Measurements from ENCODE around the gene NHS.

Gene NHS

DNA sequence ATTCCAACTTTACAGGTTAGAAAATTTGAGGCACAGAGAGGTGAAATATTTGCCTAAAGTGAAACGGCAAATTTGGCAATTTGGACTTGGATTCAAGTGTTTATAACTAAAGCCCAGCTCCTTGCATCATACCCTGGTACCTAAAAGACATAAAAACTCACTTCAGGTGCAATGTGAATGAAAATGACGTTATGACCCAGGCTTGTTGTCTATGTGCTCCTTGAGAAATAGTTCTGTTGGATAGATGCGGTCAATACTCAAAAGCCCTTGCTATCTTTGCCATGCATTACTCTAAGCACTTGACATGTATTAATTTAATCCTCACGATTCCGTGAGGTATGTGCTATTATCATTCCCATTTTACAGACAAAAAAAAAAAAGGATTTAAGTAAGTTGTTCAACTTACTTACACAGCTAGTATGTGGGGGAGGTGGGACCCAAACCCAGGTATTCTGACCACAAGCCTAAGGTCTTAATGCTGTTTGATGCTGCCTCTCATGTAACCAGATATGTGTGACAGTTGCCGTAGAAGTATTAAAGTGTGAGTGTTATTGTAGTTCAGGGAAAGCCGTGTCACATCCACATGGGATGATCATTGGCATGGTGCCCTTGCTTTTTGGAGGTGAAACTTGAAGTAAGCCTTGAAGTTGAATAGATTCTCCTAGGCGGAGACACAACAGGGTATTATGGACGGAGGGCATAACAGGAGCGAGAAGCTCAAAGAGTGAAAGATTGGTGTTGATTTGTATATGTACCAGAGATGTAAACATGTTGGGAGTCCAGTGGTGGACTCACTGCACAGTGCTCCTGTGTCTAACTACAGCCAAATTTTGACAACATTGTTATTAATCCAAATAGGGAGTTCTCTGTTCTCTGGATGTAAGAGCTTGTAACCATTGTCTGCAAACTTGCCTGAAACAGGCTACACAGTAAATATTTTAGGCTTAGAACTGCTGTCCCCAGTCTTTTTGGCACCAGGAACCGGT is 365.4 kb downstream of the NHS start:
- no peak for DNase-seq

DNA sequence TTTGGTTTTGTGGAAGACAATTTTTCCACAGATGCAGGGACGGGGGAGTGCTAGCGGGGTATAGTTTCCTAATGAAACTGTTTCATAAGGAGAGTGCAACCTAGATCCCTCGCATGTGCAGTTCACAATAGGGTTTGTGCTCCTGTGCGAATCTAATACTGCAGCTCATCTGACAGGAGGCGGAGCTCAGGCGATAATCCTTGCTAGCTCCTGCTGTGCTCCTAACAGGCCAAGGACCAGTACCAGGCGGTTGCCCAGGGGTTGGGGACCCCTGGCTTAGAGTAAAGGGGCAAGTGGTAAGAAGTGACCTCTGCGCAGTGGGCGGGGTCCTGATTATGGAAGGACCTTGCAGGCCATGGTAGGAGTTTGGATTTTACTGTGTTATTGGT is 366.1 kb downstream of the NHS start:
- no peak for DNase-seq

DNA sequence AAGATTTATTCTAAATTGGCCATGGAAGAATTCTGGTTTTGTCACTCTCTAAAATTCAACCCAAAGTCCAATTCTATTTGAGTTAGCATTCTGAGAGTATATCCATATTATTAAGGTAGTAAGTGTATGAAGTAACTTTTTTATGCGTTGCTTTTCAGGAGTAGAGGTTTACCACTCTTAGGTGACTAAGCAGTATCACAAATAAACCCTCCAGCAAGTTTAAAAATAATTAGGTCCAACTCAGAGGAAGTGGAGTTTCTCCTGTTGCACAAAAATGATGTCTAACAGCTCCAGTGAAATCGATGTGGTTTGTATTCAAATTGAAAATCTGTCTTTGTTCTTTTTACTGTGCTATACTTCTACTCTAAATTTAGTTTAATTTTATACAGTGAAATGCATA is 368.9 kb downstream of the NHS start:
- DNase-seq = no peak

DNA sequence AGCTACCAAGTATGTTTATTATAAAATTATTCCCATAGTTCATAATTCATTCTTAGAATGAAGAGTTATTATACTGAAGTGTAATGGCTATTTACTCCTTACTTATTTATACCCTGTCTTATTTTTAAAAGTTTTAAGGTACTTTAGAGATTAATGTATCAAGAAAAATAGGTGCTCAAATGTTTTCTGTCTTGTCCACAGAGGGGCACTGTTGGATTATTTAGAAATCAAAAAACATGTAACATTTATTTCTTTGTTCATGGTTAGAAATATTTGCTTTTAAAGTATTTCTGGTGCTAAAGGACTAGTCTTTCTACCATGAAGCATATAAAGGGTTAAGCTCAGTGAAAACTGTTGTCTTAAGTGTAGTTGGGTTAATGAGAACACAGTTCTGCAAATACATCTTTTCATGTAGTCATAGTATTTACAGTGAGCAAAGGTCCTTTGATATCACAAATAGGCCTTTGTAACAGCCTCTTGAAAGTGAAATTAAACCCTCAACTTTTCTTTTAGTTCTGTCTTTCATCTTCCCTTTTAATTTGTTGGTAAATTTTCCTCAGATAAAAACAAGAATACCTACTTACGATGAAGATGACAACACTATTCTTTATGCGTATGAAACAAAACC is 370.0 kb downstream of the NHS start:
- DNase-seq = no peak

DNA sequence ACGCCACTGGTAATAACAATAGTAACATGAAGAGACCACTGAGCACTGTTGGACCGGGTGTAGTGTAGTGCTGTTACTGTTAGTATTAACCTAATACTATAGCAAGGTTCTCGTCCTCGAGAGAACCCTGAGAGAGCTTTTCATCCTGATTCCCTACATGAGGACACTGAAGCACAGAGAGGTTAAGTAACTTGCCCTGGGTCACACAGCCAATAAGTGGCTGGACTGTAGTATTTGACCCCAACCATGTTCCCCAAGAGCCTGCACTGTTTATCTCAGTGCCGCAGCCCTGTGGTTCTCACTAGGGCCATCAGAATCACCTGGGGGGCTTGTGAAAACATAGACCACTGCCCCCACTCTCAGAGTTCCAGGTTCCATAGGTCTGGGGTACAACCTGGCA is 372.7 kb downstream of the NHS start:
- DNase-seq = no peak

DNA sequence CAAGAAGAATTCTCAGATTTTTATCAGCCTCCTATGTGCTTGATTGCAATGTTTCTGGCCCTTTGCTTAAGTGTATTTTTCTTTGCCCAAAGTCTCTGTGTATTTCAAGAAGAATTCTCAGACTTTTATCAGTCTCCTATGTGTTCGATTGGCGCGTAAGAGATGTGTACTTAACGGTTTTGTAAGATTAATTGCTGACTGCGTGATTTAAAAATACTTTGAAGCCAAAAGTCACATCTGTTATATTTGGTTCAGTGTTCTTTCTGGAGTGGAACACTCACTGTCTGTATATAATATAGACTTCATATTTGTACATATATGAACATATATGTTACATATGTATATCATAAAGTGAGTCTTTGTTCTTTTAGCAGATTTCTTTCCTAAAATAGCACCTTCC is 373.7 kb downstream of the NHS start:
- no peak for DNase-seq

DNA sequence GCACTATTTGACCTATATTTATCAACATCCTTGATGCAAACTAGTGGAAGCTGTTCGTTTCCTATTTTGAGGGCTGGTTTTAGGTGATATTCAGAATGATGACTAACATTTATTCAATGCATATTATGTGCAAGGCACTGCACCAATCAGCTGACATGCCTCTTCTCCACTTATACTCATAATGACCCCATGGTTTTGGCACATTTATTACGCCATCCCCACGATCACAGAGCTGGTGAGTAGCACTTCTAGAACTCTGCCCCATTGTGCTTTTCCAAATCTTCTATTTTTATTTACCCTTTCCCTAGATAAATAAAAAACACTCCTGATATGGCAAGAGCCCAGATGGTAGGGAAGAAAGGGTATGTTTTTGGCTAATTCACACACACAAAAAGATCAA is 375.4 kb downstream of the NHS start:
- DNase-seq = no peak

DNA sequence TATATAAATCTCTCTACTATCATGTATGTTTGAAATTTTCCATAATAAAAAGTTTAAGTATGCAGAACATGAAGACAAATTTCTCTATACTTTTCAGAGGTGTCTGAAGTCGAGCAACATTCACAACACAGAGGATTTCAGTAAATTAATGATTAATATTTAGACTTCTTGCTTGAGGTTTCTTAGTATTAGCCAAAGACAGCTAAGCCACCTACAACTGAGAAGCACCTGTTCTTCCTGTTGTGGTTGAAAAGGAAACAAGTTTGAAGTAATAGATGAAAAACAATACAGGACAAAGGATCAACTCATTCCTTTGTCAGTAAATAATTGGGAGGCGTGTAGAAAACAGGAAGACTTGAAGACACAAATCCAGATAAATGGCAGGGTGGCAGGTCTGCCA is 383.4 kb downstream of the NHS start:
- DNase-seq = no peak

DNA sequence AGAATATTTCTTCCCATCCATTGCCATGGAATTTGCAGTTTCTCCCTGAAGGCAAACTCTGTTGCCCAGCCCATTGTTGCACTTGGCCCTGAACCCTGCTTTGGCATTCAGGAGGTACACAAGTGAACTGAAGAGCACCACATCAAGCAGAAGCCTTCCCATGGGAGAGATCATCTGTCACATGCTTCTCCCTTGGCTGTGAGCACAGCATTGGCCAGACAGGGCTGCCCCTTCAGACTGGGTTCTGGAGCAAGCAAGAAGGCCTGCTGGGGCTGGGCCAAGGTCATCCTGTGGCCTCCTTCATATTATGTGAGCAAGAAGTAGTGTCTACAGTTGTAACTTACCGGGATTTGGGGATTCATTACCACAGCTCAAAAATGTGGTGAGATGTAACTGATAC is 385.0 kb downstream of the NHS start:
- DNase-seq = no peak

DNA sequence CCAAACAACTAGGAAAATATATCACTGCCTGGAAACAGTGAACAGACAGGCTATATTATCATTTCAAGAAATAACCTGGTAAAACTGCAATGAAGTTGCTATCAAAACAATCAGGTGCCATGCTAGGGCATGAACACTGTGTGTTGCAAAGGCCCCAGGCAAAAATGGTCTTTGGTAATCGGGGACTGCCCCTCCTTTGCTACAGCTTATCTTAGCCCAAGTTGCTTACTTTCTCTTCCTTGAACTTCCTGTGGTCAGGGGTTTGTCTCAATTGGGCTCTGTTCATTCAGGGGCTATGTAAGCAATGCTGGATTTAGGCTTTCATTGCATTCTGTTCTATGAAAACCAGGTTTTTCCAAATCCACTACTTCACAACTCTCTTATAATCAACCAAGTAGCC is 392.7 kb downstream of the NHS start:
- no peak for DNase-seq

DNA sequence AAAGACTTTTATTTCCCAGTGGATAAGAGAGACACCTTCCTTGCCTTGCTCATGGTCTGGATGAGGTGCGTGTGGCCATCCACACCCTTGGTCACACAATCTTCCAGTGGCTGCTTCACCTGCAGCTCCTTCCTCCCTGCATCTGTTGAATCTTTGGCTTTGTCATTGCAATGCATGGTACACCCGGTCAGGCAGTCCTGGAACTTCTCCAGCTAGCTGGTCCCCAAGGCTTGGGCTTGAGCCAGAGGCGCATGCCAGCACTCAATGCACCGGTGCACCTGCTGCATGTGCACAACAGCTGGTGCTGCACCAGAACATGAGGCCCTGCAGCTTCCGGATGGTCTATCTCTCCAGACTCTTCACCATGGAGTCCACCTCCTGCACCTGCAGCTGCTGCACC is 394.0 kb downstream of the NHS start:
- DNase-seq = no peak

DNA sequence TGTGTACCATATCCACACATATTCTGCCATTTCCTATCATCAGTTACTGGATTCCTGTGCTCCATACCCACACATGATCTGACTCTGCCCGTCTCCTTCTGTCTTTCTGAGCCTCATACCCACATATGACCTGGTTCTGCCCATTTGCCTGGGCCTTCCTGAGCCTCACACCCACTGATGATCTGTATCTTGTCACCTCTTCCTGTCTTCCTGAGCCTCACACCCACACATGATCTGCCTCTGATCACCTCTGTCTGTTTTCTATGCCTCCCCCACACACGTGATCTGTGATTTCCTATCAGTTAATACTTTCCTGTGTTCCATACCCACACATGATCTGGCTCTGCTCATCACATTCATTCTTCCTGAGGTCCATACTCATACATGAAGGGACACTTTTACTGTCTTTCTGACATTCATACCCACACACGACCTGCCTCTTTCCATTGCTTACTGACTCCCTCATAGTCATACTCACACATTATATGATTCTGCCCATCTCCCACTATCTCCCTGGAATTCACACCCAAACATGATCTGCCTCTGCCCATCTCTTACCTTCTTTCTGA is 394.8 kb downstream of the NHS start:
- DNase-seq = no peak

DNA sequence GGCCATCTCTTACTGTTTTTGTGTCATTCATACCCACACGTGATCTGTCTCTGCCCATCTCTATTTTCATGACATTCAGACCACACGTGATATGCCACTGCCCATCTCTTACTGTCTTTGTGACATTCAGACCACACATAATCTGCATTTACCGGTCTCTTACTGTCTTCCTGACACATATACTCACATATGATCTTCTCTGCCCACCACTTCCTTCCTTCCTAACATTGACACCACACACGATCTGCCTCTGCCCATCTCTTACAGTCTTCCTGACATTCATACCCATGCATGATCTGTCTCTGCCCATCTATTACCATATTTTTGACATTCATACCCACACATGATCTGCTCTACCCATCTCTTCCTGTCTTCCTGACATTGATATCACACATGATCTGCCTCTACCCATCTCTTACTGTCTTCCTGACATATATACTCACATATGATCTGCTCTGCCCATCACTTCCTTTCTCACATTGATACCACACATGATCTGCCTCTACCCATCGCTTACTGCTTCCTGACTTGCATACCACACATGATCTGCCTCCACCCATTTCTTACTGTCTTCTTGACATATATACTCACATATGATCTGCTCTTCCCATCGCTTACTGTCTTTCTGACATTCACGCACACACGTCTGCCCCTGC is 398.3 kb downstream of the NHS start:
- DNase-seq = no peak

DNA sequence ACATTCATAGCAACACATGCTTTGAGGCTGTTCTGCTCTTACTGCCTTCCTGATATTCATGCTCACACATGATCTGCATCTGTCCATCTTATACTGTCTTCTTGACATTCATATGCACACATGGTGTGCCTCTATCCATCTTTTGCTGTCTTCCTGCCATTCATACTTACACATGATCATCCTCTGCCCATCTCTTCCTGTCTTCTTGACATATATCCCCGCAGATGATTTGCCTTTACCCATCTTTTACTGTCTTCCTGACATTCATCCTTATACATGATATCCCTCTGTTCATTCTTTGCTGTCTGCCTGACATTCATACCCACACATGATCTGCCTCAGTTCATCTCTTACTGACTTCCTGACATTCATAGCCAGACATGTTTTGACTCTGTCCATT is 399.1 kb downstream of the NHS start:
- no peak for DNase-seq

DNA sequence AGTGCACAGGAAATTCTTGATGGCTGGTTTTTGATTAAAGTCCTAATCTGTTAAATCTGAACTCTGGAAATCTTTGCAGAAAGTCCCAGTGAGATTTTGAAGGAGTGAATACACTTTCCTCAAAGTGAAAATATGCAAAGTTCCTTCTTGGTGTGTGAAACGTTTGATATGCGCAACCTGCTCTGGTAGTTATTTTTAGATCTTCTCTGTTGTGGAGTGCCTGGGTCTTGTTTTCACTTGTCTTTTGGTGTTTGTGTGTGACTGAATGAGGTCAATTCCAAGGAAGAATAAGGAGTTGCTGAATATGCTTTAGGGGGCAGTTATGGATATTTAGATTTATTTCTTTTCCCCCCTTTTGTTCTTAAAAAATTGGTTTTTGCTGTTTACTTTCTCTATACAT is 404.0 kb downstream of the NHS start:
- no peak for DNase-seq

DNA sequence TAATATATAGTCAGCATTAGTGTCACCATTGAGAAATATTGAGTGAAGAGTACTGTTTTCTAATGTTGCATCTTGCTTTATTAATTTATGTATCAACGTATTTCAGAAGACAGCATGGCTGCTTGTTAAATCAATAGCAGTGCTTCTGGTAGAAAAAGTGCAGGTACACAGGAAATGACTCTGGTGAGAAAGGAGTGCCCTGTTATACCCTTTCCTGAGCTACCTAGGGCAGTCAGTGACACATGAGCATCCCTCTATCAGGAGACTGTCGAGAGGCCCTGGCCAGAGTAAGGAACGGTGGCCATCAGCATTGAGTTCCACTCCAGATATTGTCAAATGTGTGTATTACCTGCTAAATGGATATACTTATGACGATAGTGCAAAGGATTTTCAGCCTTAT is 404.4 kb downstream of the NHS start:
- no peak for DNase-seq

All from T-helper 1 cell (primary cell).